K562 (cell line): ENCODE measurements around the gene SPATS1. TPM values are rescaled to one million over a fixed set of nuclear protein-coding genes. Genes with fewer than 3 reads are reported as not detected.

Source experiments
- E2F4 ChIP-seq: sonication (generic); formaldehyde crosslinking; IDR thresholded peaks from 2 replicates; pipeline ENCODE4 v1.8.0; 2022; ENCODE audit warnings: mild to moderate bottlenecking, low read depth, missing genetic modification reagents
- ETS1 ChIP-seq: conservative IDR thresholded peaks from 2 replicates; pipeline ENCODE4 v1.6.1; 2011; ENCODE audit warnings: low read depth, mild to moderate bottlenecking, low read length; ENCODE audit not compliant: control insufficient read depth
- ETV1 ChIP-seq: fragments of 450-650 bp; conservative IDR thresholded peaks from 2 replicates; pipeline ENCODE4 v1.6.1; 2016; ENCODE audit warnings: missing genetic modification characterization, control low read depth, low read depth, missing compliant biosample characterization
- HMBOX1 ChIP-seq: sonication (generic); IDR thresholded peaks from 2 replicates; pipeline ENCODE4 v1.6.1; 2016
- POLR2AphosphoS2 ChIP-seq: IDR thresholded peaks from 2 replicates; pipeline ENCODE4 v1.6.1; 2012; ENCODE audit warnings: low read length, improper control_type of control experiment
- PRDM10 ChIP-seq: fragments of 450-650 bp; IDR thresholded peaks from 2 replicates; pipeline ENCODE4 v1.6.1; 2018; ENCODE audit not compliant: partially characterized antibody
- RAD21 ChIP-seq, 2 experiments: fragments of 250-450 bp in 1 of 2; fragments of 450-650 bp in 1 of 2; sonication (Bioruptor Pico) in 1 of 2; formaldehyde crosslinking in 1 of 2; IDR thresholded peaks in 1 of 2; conservative IDR thresholded peaks in 1 of 2; 2 replicates each; pipeline versions ENCODE4 v1.4.0 to v1.8.0; 2020 to 2022; ENCODE audit warnings: mild to moderate bottlenecking in 2 of 2, moderate library complexity in 1 of 2
- ZNF143 ChIP-seq: sonication (generic); formaldehyde crosslinking; IDR thresholded peaks from 2 replicates; pipeline ENCODE4 v1.9.0; 2022; ENCODE audit warnings: mild to moderate bottlenecking, missing genetic modification reagents
- ZNF316 ChIP-seq: fragments of 450-650 bp; IDR thresholded peaks from 2 replicates; pipeline ENCODE4 v1.6.1; 2016
- ZNF609 ChIP-seq: sonication (generic); formaldehyde crosslinking; IDR thresholded peaks from 2 replicates; pipeline ENCODE4 v1.8.1; 2023; ENCODE audit warnings: missing genetic modification reagents, mild to moderate bottlenecking, borderline replicate concordance
- polyA plus RNA-seq, 8 experiments: library from polyadenylated mRNA; depleted of rRNA in 4 of 8; stranded (reverse) in 5 of 8; unstranded in 3 of 8; fragments of >200 nt; fragmentation: Nextera tagmentation in 2 of 8; fragmentation: Illumina TruSeq in 1 of 8; extraction: Ambion mirVana in 2 of 8; extraction: Trizol in 1 of 8; gene quantifications; 2 replicates each; pipeline versions ENCODE4 v1.2.1 to v1.2.3, GENCODE V29; 2011 to 2014; ENCODE audit warnings: inconsistent platforms in 1 of 8, missing spikeins in 1 of 8
- total RNA-seq, 7 experiments: library from RNA; depleted of rRNA in 6 of 7; stranded (reverse); fragments of >200 nt in 6 of 7; fragmentation: Illumina TruSeq in 2 of 7; extraction: Trizol in 2 of 7; gene quantifications; 2 replicates each; pipeline versions ENCODE4 v1.2.1 to v1.2.3, GENCODE V29; 2011 to 2021; ENCODE audit warnings: low replicate concordance in 1 of 7

SPATS1 gene
- total and polyA plus RNA-seq, 9 of the 15 experiments (the other 6 are each of a cell fraction or from before 2014, with no cell fraction given) = not detected

GRCh38 chr6:44304282-44305199 is 37.9 kb upstream of the SPATS1 start (continued):
- peak; percentile 42 for TF ChIP-seq PRDM10
- TF ChIP-seq ZNF316 = peak; percentile 34; the same call in 1 of the 2 replicates
- 0 out of 2 replicates have a peak, but pooled peaks have one; percentile 5 for TF ChIP-seq ETS1
- TF ChIP-seq RAD21 (CRISPR knock-in tag; conservative IDR thresholded peaks at IDR 0.05 in 1 of 2, IDR thresholded peaks at IDR 0.05 in 1 of 2) = peak; percentile 48 to 59
- 0 out of 2 replicates have a peak, but pooled peaks have one; percentile 43 for TF ChIP-seq ZNF143 (CRISPR knock-in tag)
- 0 out of 2 replicates have a peak, but pooled peaks have one; percentile 23 for TF ChIP-seq E2F4 (CRISPR knock-in tag)
- no peak for TF ChIP-seq POLR2AphosphoS2
- no peak for TF ChIP-seq HMBOX1
- TF ChIP-seq ZNF609 (CRISPR knock-in tag) = no peak
- TF ChIP-seq ETV1 (tag) = 0 out of 2 replicates have a peak, but pooled peaks have one; percentile 21
